GM19452 (cell line): ENCODE data around the gene HDGFL3.
"Not testable (repeated sequence)": the region's sequence is repeated elsewhere in the genome, so short reads cannot be mapped to it uniquely, and the experiment has no call there.

ENCODE experiments used
- ATAC-seq: cut with Tn5 transposase; IDR thresholded peaks from one replicate; pipeline ENCODE4 v1.9.1; 2021; ENCODE audit not compliant: unreplicated experiment

The HDGFL3 gene

DNA sequence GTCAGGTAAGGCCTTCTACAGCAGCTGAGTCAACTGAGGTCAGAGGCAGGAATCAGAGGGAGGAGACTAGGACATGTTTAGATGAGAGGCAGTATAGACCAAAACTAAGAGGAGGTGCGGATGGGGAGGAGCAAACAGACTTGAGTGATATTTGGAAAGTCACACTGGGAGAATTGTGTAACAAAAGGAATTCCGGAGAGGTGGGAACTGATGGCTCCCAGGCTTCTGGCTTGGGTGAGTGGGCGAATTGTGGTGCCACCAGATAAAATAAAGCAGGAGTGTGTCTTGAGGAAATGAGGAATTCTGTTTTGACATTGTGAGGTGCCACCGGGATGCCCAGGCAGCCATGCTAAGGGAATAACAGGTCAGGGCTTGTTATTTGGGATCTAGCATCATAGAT lies 103.5 kb downstream of the HDGFL3 start:
- no peak for ATAC-seq

DNA sequence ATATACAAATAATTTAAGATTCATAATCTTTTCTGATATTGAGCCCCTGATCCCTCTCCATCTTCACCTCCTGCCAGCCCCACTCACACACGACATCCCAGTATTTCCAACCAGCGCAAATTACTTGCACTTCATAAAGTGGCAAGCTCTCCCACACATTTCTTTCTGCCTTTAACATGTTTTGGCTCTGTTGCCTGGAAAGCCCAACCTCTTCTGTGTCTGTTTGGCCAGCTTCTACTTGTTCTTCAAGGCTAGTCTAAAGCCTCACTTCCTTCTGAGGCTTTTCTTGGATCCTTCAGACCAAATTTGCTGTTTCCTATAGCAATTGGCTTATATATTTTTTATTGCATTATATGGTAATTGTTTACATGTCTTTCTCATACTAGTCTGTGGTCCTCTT lies 105.3 kb downstream of the HDGFL3 start:
- ATAC-seq = no peak

DNA sequence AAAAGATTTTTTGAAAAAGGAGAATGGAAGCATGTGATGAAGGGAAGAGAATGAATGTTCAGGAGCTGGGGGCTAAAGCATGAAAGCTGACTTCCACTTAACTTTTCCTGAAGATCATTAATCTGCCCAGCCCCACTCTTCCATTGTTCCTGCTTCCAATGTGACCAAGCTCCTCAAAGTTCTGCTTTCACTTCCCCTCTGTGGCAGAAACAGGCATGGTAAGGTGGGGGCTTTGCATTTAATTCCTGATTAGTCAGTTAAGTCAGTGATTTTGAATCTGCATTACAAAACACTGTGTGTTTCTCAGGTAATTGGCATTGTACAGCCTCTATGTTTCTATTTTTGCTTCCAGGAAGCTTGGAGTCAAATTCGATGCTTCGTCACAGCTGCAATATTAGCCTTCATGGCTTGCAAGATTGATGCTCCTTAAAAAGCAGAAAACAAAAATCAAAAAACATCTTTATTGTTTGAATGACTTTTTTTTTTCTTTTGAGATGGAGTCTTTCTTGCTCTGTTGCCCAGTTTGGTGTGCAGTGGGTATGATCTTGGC lies 107.5 kb downstream of the HDGFL3 start:
- no peak for ATAC-seq

DNA sequence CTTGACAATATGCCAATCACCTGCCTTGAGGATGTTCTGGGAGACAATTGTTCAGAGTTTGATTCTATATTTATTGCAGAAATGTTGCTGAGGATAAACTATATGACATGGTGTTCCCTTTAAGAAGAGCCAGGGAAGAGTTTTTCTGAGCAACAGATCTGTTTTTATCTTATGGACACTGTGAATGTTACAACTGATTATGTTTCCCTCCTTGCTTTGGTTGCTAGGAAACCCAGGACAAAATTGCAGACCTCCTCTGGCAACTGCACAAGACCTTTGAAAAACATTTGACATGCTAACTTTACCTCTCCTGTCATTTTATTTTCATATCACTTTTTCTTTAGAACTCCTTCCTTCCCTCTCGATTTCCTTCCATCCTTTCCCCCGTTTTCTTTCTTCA lies 108.3 kb downstream of the HDGFL3 start:
- ATAC-seq = no peak

DNA sequence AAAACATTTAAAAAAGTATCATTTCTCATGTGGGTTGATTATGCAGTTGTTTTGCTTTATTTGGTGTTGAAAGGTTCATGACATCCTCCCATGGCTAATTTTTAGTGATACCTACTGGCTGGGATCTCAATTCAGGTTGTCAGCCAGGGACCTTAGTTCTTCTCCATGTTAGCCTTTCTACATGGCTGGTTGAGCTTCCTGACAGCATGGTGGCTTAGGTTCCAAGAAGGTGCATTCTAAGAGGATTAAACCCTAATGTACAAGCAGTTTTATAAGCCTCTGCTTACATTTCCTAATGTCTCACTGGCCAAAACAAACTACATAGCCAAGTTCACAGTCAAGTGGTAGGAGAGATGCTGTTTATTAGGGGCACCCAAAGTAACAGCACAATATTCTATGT lies 109.5 kb downstream of the HDGFL3 start:
- ATAC-seq = no peak

- ATAC-seq = no peak
These were observed 113.0 kb downstream of the HDGFL3 start for GRCh38 chr15:83094583-83094982.

DNA sequence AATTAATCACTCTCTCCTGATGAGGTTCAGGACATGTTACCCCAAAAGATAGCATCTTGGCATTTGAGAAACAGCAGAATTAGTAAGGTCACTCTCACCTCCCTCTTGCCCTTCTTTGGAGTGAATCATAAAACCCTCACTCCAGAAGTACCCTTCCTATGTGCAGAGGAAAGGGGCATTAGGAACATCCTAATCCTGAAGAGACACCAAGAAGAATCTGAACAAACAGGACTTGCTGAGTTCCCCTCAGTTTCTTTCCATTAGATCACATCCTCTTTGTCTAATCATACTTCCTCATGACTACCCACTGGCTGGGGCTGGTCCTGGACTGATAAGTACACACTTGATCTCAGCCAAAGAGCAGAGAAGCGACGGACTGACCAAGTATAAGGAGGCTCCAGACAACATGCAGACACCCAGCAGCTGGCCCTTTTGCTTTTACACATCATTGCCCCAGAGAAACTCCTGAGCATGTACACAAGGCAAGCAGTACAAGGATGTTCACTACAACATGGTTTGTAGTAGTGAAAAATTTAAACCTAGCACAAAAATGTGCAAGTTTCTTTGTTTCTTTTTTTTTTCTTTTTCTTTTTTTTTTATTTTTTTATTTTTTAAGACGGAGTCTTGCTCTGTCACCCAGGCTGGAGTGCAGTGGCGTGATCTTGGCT lies 115.2 kb downstream of the HDGFL3 start:
- peak; percentile 83 for ATAC-seq

DNA sequence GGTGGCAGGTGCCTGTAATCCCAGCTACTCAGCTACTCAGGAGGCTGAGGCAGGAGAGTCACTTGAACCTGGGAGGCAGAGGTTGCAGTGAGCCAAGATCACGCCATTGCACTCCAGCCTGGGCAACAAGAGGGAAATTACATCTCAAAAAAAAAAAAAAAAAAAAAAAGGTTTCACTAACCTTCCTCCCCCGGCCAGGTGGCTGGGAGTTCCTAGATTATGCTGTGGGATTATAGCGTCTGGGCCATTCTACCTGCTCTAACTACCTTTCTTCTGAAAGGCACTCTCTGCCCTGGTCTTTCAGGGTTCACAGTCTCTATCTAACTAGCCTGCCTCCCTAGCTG lies 115.7 kb downstream of the HDGFL3 start:
- not testable (repeated sequence) for ATAC-seq

DNA sequence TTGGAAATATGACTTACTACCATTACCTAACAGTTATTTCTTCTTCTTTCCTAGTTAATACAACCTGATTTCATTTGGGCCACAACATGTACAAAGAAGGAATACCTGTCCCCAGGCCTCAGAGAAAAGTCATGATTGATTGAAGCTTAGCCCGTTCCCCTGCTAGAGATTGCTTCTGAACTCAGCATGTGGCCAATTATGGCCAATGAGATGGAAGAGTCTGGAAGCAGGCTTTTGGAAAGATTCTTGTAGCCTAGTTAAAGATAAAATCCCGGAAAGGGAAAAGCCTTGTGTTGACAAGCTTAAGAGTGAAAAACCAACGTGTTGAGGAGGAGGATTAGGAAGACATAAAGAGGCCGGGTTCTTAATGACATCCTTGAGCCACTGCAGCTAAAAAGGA lies 117.2 kb downstream of the HDGFL3 start:
- no peak for ATAC-seq

GRCh38 chr15:83088876-83089275 lies 118.7 kb downstream of the HDGFL3 start:
- ATAC-seq = no peak

GRCh38 chr15:83087576-83087975 lies 120.0 kb downstream of the HDGFL3 start:
- ATAC-seq = no peak

GRCh38 chr15:83085864-83086552 lies 121.6 kb downstream of the HDGFL3 start:
- ATAC-seq = not testable (repeated sequence)

DNA sequence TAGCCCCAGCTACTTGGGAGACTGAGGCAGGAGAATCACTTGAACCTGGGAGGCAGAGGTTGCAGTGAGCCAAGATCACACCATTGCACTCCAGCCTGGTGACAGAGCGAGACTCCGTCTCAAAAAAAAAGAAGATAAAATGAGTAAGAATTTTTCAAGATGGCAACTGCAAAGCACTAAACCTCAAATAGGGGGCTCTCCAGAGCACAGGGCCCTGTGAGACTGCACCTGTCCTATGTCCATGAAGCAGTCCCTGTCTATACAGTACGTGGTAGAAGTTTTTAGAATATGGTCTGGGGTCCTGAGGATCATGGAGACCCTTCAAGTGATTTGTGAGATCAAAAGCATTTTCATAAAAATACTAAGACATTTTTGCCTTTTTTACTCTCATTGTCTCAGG lies 122.2 kb downstream of the HDGFL3 start:
- not testable (repeated sequence) for ATAC-seq

DNA sequence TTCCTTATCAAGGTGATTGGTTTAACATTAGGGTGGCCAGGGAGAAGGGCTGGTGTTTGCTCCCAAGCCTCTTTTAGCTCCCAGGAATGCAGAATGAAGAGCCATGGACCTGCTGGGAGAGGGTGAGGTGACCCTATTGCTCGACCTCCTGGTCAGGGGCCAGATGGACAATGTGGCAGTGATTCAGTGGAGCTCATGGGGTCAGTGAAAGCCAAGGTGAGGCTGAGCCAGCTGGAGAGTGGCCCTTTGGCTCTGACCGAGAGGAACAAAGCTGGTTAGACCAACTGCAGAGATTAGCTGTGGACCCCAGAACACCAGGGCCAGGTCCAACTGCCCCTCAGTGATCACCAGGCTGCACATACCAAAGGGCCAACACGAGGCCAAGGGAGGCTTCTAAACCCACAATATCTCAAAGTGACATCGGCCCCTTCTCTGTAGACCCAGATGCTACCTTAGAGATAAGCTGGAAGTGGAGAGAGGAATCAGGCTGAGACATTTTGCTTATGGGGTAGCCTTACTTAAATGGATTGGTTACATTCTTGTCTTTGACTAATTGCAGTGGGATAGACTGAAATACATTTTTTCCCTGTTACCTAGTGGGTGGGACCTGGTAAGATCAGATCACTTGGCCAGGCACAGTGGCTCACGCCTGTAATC lies 124.8 kb downstream of the HDGFL3 start:
- ATAC-seq = no peak

GRCh38 chr15:83081256-83082014 lies 126.2 kb downstream of the HDGFL3 start:
- ATAC-seq = no peak

DNA sequence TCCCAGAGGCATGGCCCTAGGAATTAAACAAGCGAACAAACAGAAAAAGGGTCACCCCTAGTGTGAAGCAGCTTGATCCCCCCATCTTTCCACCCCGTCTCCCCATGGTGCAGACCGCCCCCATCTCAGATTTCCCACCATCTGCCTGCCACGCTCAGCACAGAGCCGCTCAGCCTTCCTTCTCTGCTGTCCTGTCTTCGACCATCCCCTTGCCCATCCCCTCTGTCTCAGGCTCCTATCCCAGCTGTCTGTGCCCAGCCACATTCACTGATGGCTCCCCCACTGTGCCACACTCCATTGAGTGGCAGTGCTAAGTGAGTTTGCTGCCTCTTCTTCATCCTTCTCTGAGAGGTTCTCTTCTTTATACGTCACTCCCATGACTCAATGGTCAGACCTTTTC lies 128.9 kb downstream of the HDGFL3 start:
- ATAC-seq = no peak
